ENCODE results near the gene CA14. TPM values are rescaled to one million over a fixed set of nuclear protein-coding genes. Genes with fewer than 3 reads are reported as not detected.

The CA14 gene
- total and polyA plus RNA-seq, 2 experiments from 2014 or later = 41.3 to 47.4 TPM

- ATAC-seq (no peak), DNase-seq (ENCODE audit: low spot score) (peak; percentile 36)
- Histone ChIP-seq H3K79me2 (replicated peaks; ENCODE audit: insufficient read depth) (no peaks in the 10 kb centered on the region), H3K4me3 (no peak overlapping the region), H4K20me1 (replicated peaks; ENCODE audit: insufficient read depth) (no peaks in the 10 kb centered on the region; the same call in 1 of the 2 replicates), H3K27ac (ENCODE audit: low read depth) (no peak overlapping the region), H3K9me2 (ENCODE audit: insufficient read depth) (no peaks in the 10 kb centered on the region), H3F3A (replicated peaks; ENCODE audit: low read depth) (peaks cover 15% of the 10 kb centered on the region; the same call in 1 of the 2 replicates), H3K27me3 (ENCODE audit: insufficient read depth) (no peaks in the 10 kb centered on the region), H3K4me1 (ENCODE audit: insufficient read depth) (no peaks in the 10 kb centered on the region), H3K4me2 (no peak overlapping the region), H2AFZ (no peak overlapping the region), H3K36me3 (ENCODE audit: insufficient read depth) (peaks cover 36% of the 10 kb centered on the region)
- Mint-ChIP-seq H3K4me3 (no peak overlapping the region), H3K36me3 (ENCODE audit: low read depth) (peaks cover 56% of the 10 kb centered on the region), H3K9me3 (no peaks in the 10 kb centered on the region), H3K4me1 (no peaks in the 10 kb centered on the region), H3K27ac (no peak overlapping the region), H3K27me3 (ENCODE audit: insufficient read depth, low read depth, poor library complexity) (no peaks in the 10 kb centered on the region)
- TF ChIP-seq ZNF462 (CRISPR knock-in tag; IDR thresholded peaks at IDR 0.05) (no peak), STAT1 (IDR thresholded peaks at IDR 0.05; ENCODE audit: unreplicated experiment) (no peak), CTCF (conservative IDR thresholded peaks at IDR 0.05; ENCODE audit: low read depth in 2 of 2) (peak in 1 of 2 experiments; percentile 44; a peak in 2 of 4 replicates)
Observed at GRCh38 chr1:150221552-150221951, 36.0 kb upstream of the CA14 start.

- H3K27me3 Mint-ChIP-seq (ENCODE audit: insufficient read depth, low read depth, poor library complexity) = no peaks in the 10 kb centered on the region
- peaks cover 14% of the 10 kb centered on the region for H3K79me2 ChIP-seq (replicated peaks; ENCODE audit: insufficient read depth)
- ATAC-seq = no peak
- H3K27ac Mint-ChIP-seq = no peak overlapping the region
- no peak overlapping the region for H3K27ac ChIP-seq (ENCODE audit: low read depth)
- no peak for DNase-seq (ENCODE audit: low spot score)
- no peak overlapping the region for H3K4me3 ChIP-seq
- H3K4me3 Mint-ChIP-seq = no peak overlapping the region; the same call in 2 of the 3 replicates
- no peak overlapping the region for H2AFZ ChIP-seq
- no peaks in the 10 kb centered on the region for H3K4me1 ChIP-seq (ENCODE audit: insufficient read depth)
- H3K4me1 Mint-ChIP-seq = no peaks in the 10 kb centered on the region
- H3K9me2 ChIP-seq (ENCODE audit: insufficient read depth) = no peaks in the 10 kb centered on the region
- peaks cover 80% of the 10 kb centered on the region for H3K36me3 Mint-ChIP-seq (ENCODE audit: low read depth)
- H3F3A ChIP-seq (replicated peaks; ENCODE audit: low read depth) = peaks cover 21% of the 10 kb centered on the region; the same call in 1 of the 2 replicates
- H3K4me2 ChIP-seq = no peak overlapping the region
- H3K27me3 ChIP-seq (ENCODE audit: insufficient read depth) = no peaks in the 10 kb centered on the region
- H3K9me3 Mint-ChIP-seq = no peaks in the 10 kb centered on the region
- no peaks in the 10 kb centered on the region; the same call in 1 of the 2 replicates for H4K20me1 ChIP-seq (replicated peaks; ENCODE audit: insufficient read depth)
- peaks cover 50% of the 10 kb centered on the region for H3K36me3 ChIP-seq (ENCODE audit: insufficient read depth)
- TF ChIP-seq EZH2phosphoT487 (IDR thresholded peaks at IDR 0.05; ENCODE audit: unreplicated experiment) (no peak), CREB1 (CRISPR knock-in tag; IDR thresholded peaks at IDR 0.05; ENCODE audit: low read depth) (no peak), ETS1 (IDR thresholded peaks at IDR 0.05) (no peak), ZNF114 (CRISPR knock-in tag; IDR thresholded peaks at IDR 0.05) (no peak), REST (IDR thresholded peaks at IDR 0.05; ENCODE audit: unreplicated experiment) (no peak), JUNB (IDR thresholded peaks at IDR 0.05; ENCODE audit: unreplicated experiment) (no peak), STAT1 (IDR thresholded peaks at IDR 0.05; ENCODE audit: unreplicated experiment) (no peak)
Observed at GRCh38 chr1:150224983-150225382, 32.6 kb upstream of the CA14 start.
